Measurements from ENCODE around the gene PTPRA. TPM values are rescaled to one million over a fixed set of nuclear protein-coding genes. Genes with fewer than 3 reads are reported as not detected.

Gene PTPRA
- total and polyA plus RNA-seq, 10 of the 15 experiments (the other 5 are each of a cell fraction or from before 2014, with no cell fraction given) = 3.9 to 62.1 (median 34.6) TPM

GRCh38 chr20:2858591-2858990 lies 14.7 kb upstream of the PTPRA start:
- Histone ChIP-seq H3K27me3 (replicated peaks in 1 of 2; ENCODE audit: control insufficient read depth in 2 of 2, insufficient read depth in 2 of 2, low read length in 1 of 2) (no peaks in the 10 kb centered on the region), H3K79me2 (ENCODE audit: control insufficient read depth, insufficient read depth, low read length) (no peaks in the 10 kb centered on the region), H3K4me2 (ENCODE audit: control insufficient read depth, insufficient read depth) (no peak overlapping the region), H2AFZ (ENCODE audit: control insufficient read depth, low read depth, low read length) (no peak overlapping the region), H3K4me3 (no peak overlapping the region), H3K9me3 (replicated peaks; ENCODE audit: control insufficient read depth, insufficient read depth, low read length) (no peaks in the 10 kb centered on the region), H3K4me1 (ENCODE audit: control insufficient read depth, insufficient read depth, low read length) (no peaks in the 10 kb centered on the region), H3K36me3 (ENCODE audit: control insufficient read depth in 2 of 2, insufficient read depth in 2 of 2, low read length in 1 of 2) (peaks cover 4% of the 10 kb centered on the region in 2 experiments), H3K27ac (ENCODE audit: control insufficient read depth, insufficient read depth) (no peak overlapping the region), H3K9ac (ENCODE audit: control insufficient read depth, insufficient read depth, low read length) (no peak overlapping the region), H4K20me1 (ENCODE audit: control insufficient read depth, insufficient read depth) (no peaks in the 10 kb centered on the region)
- ChIA-PET CTCF (interaction anchor here (1.4 to 1.7 kb wide), 2 partner anchors 10 to 145 kb away, joined by 3 to 5 read pairs; no protein-coding TSS in a partner anchor), RAD21 (ENCODE audit: unreplicated experiment) (no interaction called here), POLR2A (interaction anchor here (0.6 kb wide), 1 partner anchor 204 kb away, joined by 8 read pairs; no protein-coding TSS in a partner anchor), SMC1A (ENCODE audit: uncharacterized antibody, unreplicated experiment) (no interaction called here)
- ATAC-seq = no peak
- TF ChIP-seq ZNF217 (IDR thresholded peaks at IDR 0.05) = no peak
- no peak for TF ChIP-seq ZBED1 (IDR thresholded peaks at IDR 0.05; ENCODE audit: borderline replicate concordance)
- no peak for TF ChIP-seq CBX5 (IDR thresholded peaks at IDR 0.05; ENCODE audit: low read depth)
- no peak for TF ChIP-seq BHLHE40 (IDR thresholded peaks at IDR 0.05; ENCODE audit: borderline replicate concordance in 1 of 2, low read depth in 2 of 2, low read length in 1 of 2)
- no peak for TF ChIP-seq NFYA (IDR thresholded peaks at IDR 0.05; ENCODE audit: borderline replicate concordance, low read depth, low read length)
- no peak for TF ChIP-seq RAD21 (IDR thresholded peaks at IDR 0.05; ENCODE audit: insufficient read depth, low read depth, low read length)
- no peak for TF ChIP-seq RFX5 (IDR thresholded peaks at IDR 0.05; ENCODE audit: low read depth, low read length)
- TF ChIP-seq MTA2 (IDR thresholded peaks at IDR 0.05; ENCODE audit: low read depth) = no peak
- no peak for TF ChIP-seq MXI1 (IDR thresholded peaks at IDR 0.05; ENCODE audit: low read depth, low read length)
- TF ChIP-seq EP300 (IDR thresholded peaks at IDR 0.05; ENCODE audit: borderline replicate concordance in 1 of 2, control insufficient read depth in 1 of 2, low read depth in 2 of 2, low read length in 2 of 2) = no peak
- TF ChIP-seq ZNF274 (IDR thresholded peaks at IDR 0.05; ENCODE audit: insufficient read depth, insufficient read length) = no peak
- no peak for TF ChIP-seq YBX1 (IDR thresholded peaks at IDR 0.05)
- no peak for TF ChIP-seq REST (IDR thresholded peaks at IDR 0.05; ENCODE audit: low read depth, low read length)
- TF ChIP-seq RUNX3 (IDR thresholded peaks at IDR 0.05; ENCODE audit: low read length) = no peak
- no peak for TF ChIP-seq ELK1 (IDR thresholded peaks at IDR 0.05; ENCODE audit: low read depth, low read length)
- TF ChIP-seq JUNB (IDR thresholded peaks at IDR 0.05) = no peak
- TF ChIP-seq POU2F2 (IDR thresholded peaks at IDR 0.05; ENCODE audit: borderline replicate concordance, low read depth, low read length) = no peak
- no peak for TF ChIP-seq BRCA1 (IDR thresholded peaks at IDR 0.05; ENCODE audit: low read depth, low read length)
- WGBS (ENCODE audit: insufficient coverage, insufficient replicate concordance, low lambda C conversion rate, missing lambda C conversion rate) = 96% methylated on average over 2 of the region's 2 CpGs
- DNase-seq (ENCODE audit: low read depth, low spot score) = no peak
- FAIRE-seq = no peak
- in situ Hi-C loops (cut with MboI) (no loop called here), intact Hi-C loops (cut with micrococcal nuclease; ENCODE audit: unreplicated experiment) (no loop called here)
- BruUV-seq (replicated peaks) = no TSS peak
